K562 (cell line): ENCODE results near the gene AQP2.

Experiments used
- E4F1 ChIP-seq: fragments of 250-450 bp; sonication (Bioruptor Pico); IDR thresholded peaks from 2 replicates; pipeline ENCODE4 v1.5.0; 2021; ENCODE audit warnings: mild to moderate bottlenecking, borderline replicate concordance
- SMC3 ChIP-seq: conservative IDR thresholded peaks from 2 replicates; pipeline ENCODE4 v1.6.1; 2011; ENCODE audit warnings: low read depth, low read length, improper control_type of control experiment; ENCODE audit not compliant: insufficient read depth
- ZNF280B ChIP-seq: fragments of 250-450 bp; sonication (Bioruptor Pico); IDR thresholded peaks from 2 replicates; pipeline ENCODE4 v1.5.1; 2021; ENCODE audit warnings: mild to moderate bottlenecking

GRCh38 chr12:49924628-49925246 lies 25.8 kb upstream of the AQP2 start:
- no peak for TF ChIP-seq ZNF280B (CRISPR knock-in tag)
- no peak for TF ChIP-seq E4F1 (CRISPR knock-in tag)
- TF ChIP-seq SMC3 = no peak
